Measurements from ENCODE around the gene MRPS35.

MRPS35 gene

GRCh38 chr12:27710592-27711316, at the start of gene MRPS35:
Gene MRPS35, plus strand, starts transcription at chr12:27710832. Its CDS starts 12 bp downstream, at chr12:27710844.
- DNase-seq, result peak; percentile 89

GRCh38 chr12:27665704-27666103, 44.9 kb upstream of the MRPS35 start:
- no peak for DNase-seq

- DNase-seq, result no peak
These were observed 44.1 kb upstream of the MRPS35 start for GRCh38 chr12:27666510-27666909.

GRCh38 chr12:27667540-27667939, 43.1 kb upstream of the MRPS35 start:
- DNase-seq, result no peak

GRCh38 chr12:27672051-27672450, 38.6 kb upstream of the MRPS35 start:
- DNase-seq, result no peak

GRCh38 chr12:27672643-27673042, 38.0 kb upstream of the MRPS35 start:
- DNase-seq, result no peak

GRCh38 chr12:27673101-27673718, 37.4 kb upstream of the MRPS35 start:
- no peak for DNase-seq

- DNase-seq, result no peak
These were observed 35.6 kb upstream of the MRPS35 start for GRCh38 chr12:27674989-27675388.

GRCh38 chr12:27680619-27681018, 30.0 kb upstream of the MRPS35 start:
- DNase-seq, result no peak

GRCh38 chr12:27682534-27682933, 28.1 kb upstream of the MRPS35 start:
- no peak for DNase-seq

GRCh38 chr12:27685274-27685673, 25.4 kb upstream of the MRPS35 start:
- DNase-seq, result no peak

GRCh38 chr12:27686147-27686546, 24.5 kb upstream of the MRPS35 start:
- DNase-seq, result no peak

- DNase-seq, result no peak
These were observed 22.0 kb upstream of the MRPS35 start for GRCh38 chr12:27688671-27689070.

- DNase-seq, result no peak
These were observed 21.0 kb upstream of the MRPS35 start for GRCh38 chr12:27689558-27690180.

GRCh38 chr12:27693403-27693802, 17.2 kb upstream of the MRPS35 start:
- DNase-seq, result no peak

GRCh38 chr12:27695556-27696292, 14.9 kb upstream of the MRPS35 start:
- DNase-seq, result no peak

GRCh38 chr12:27696293-27696652, 14.4 kb upstream of the MRPS35 start, which contains the start of gene REP15:
Gene REP15, plus strand, starts transcription at chr12:27696447. Its CDS starts 116 bp downstream, at chr12:27696563.
- no peak for DNase-seq

GRCh38 chr12:27696864-27697564, 13.6 kb upstream of the MRPS35 start:
- no peak for DNase-seq

- DNase-seq, result peak; percentile 62
These were observed 6.7 kb upstream of the MRPS35 start for GRCh38 chr12:27703720-27704452.

- DNase-seq, result no peak
These were observed 5.4 kb upstream of the MRPS35 start for GRCh38 chr12:27705263-27705662.

- DNase-seq, result no peak
These were observed 3.4 kb upstream of the MRPS35 start for GRCh38 chr12:27707216-27707615.
